ENCODE measurements around the gene ARF3. TPM values are rescaled to one million over a fixed set of nuclear protein-coding genes. Genes with fewer than 3 reads are reported as not detected.
"Not testable (repeated sequence)": the region's sequence is repeated elsewhere in the genome, so short reads cannot be mapped to it uniquely, and the experiment has no call there.

ARF3 gene
- total RNA-seq, 1 donor from 2014 or later, result 46.1 TPM

GRCh38 chr12:48925304-48926011 is 31.8 kb downstream of the ARF3 start, which contains the start of gene FKBP11:
Gene FKBP11, minus strand, starts transcription at chr12:48925492. Its CDS starts 64 bp downstream, at chr12:48925428.
- peak; percentile 69 for DNase-seq

GRCh38 chr12:48924617-48925303 is 32.5 kb downstream of the ARF3 start:
- DNase-seq, result peak; percentile 78

GRCh38 chr12:48923117-48923516 is 34.2 kb downstream of the ARF3 start:
- DNase-seq, result no peak

GRCh38 chr12:48917857-48918537 is 39.3 kb downstream of the ARF3 start:
- DNase-seq, result no peak

GRCh38 chr12:48910196-48910595 is 47.1 kb downstream of the ARF3 start:
- no peak for DNase-seq

GRCh38 chr12:48909698-48910097 is 47.6 kb downstream of the ARF3 start:
- DNase-seq, result not testable (repeated sequence)

GRCh38 chr12:48907245-48907644 is 50.0 kb downstream of the ARF3 start:
- no peak for DNase-seq

- DNase-seq, result peak; percentile 90
Measured at GRCh38 chr12:48903982-48904411, 53.3 kb downstream of the ARF3 start.

GRCh38 chr12:48903363-48903981 is 53.8 kb downstream of the ARF3 start:
- DNase-seq, result peak; percentile 37

- no peak for DNase-seq
Measured at GRCh38 chr12:48901278-48901677, 56.0 kb downstream of the ARF3 start.

- no peak for DNase-seq
Measured at GRCh38 chr12:48899651-48900050, 57.6 kb downstream of the ARF3 start.

- no peak for DNase-seq
Measured at GRCh38 chr12:48894271-48894670, 63.0 kb downstream of the ARF3 start.

GRCh38 chr12:48890657-48891418 is 66.4 kb downstream of the ARF3 start:
- peak; percentile 86 for DNase-seq

- DNase-seq, result no peak
Measured at GRCh38 chr12:48889679-48890078, 67.6 kb downstream of the ARF3 start.

Other genes with a start within 250 kb of the ARF3 start
- 25.9 and 28.3 TPM in 2 replicates for gene CCNT1, start 240.8 kb downstream of the ARF3 start, total RNA-seq
- 39.0 and 43.3 TPM in 2 replicates for gene ADCY6, start 168.4 kb downstream of the ARF3 start, total RNA-seq
- 16.3 and 20.0 TPM in 2 replicates for gene CACNB3, start 139.0 kb downstream of the ARF3 start, total RNA-seq
- gene DDX23, start 105.3 kb downstream of the ARF3 start, total RNA-seq, result 115 and 124 TPM in 2 replicates
- 3.4 and 10.9 TPM in 2 replicates for gene RND1, start 91.6 kb downstream of the ARF3 start, total RNA-seq
- gene FKBP11, start 32.0 kb downstream of the ARF3 start, total RNA-seq, result 11.6 and 16.4 TPM in 2 replicates
- gene WNT10B, start 14.2 kb upstream of the ARF3 start, total RNA-seq, result 0.05 TPM in 1 of 2 replicates, not detected in the other
- gene WNT1, start 20.8 kb upstream of the ARF3 start, total RNA-seq, result not detected in 2 replicates
- under 0.01 and 0.19 TPM in 2 replicates for gene DDN, start 41.9 kb upstream of the ARF3 start, total RNA-seq
- gene PRKAG1, start 61.3 kb upstream of the ARF3 start, total RNA-seq, result 40.3 and 48.2 TPM in 2 replicates
- 41.2 and 99.0 TPM in 2 replicates for gene KMT2D, start 103.3 kb upstream of the ARF3 start, total RNA-seq
- gene RHEBL1, start 112.5 kb upstream of the ARF3 start, total RNA-seq, result 1.2 and 2.0 TPM in 2 replicates
- 1.2 and 3.7 TPM in 2 replicates for gene DHH, start 137.3 kb upstream of the ARF3 start, total RNA-seq
- gene LMBR1L, start 153.4 kb upstream of the ARF3 start, total RNA-seq, result 101 and 122 TPM in 2 replicates
- 1,075 and 1,939 TPM in 2 replicates for gene TUBA1B, start 173.9 kb upstream of the ARF3 start, total RNA-seq
- gene TUBA1A, start 231.6 kb upstream of the ARF3 start, total RNA-seq, result 642 and 821 TPM in 2 replicates

Measured in dermis blood vessel endothelial cell (primary cell).